ENCODE measurements around the gene EFEMP2. TPM values are rescaled to one million over a fixed set of nuclear protein-coding genes. Genes with fewer than 3 reads are reported as not detected.
A peak's percentile ranks its signal among the peaks of the same experiment; 100 is the strongest.

Gene EFEMP2
- total and polyA plus RNA-seq, 4 experiments from 2014 or later, result 0.40 to 8.3 (median 3.3) TPM

- Histone ChIP-seq H3K4me3 (ENCODE audit: low read length in 2 of 2) (no peak overlapping the region), H3K4me1 (ENCODE audit: insufficient read depth, low read length) (peaks cover 12% of the 10 kb centered on the region), H3K9me3 (ENCODE audit: control insufficient read depth in 1 of 2, low read length in 2 of 2) (no peaks in the 10 kb centered on the region), H3K36me3 (ENCODE audit: insufficient read depth, low read length) (no peaks in the 10 kb centered on the region), H3K27ac (ENCODE audit: low read depth, low read length) (no peak overlapping the region), H3K27me3 (ENCODE audit: insufficient read depth, low read length) (no peaks in the 10 kb centered on the region)
- ChIA-PET CTCF (ENCODE audit: partially characterized antibody) (interaction anchor here (1.1 kb wide), 1 partner anchor 41 kb away, joined by 3 read pairs; no protein-coding TSS in a partner anchor), POLR2A (ENCODE audit: partially characterized antibody) (no interaction called here)
- Mint-ChIP-seq H3K36me3 (no peaks in the 10 kb centered on the region), H3K4me1 (peaks cover 6 to 16% (median 10%) of the 10 kb centered on the region in 4 donors), H3K4me3 (no peak overlapping the region), H3K27ac (peak overlapping the region in 1 of 7 donors; percentile 21), H3K9me3 (no peaks in the 10 kb centered on the region), H3K27me3 (no peaks in the 10 kb centered on the region)
- intact Hi-C loops (cut with micrococcal nuclease), result no loop called here
- DNase-seq, result no peak
Measured at GRCh38 chr11:65821107-65821506, 51.5 kb downstream of the EFEMP2 start.

- CTCF ChIA-PET (ENCODE audit: partially characterized antibody), result interaction anchor here (0.6 to 7.9 kb wide), 31 partner anchors 9 to 203 kb away, joined by 3 to 107 read pairs (median 5); partner anchors contain the start of genes AP5B1, CCDC85B, KAT5 and PCNX3
- DNase-seq, result peak; percentile 86 to 93 (median 88)
- H3K4me1 Mint-ChIP-seq, result peaks cover 6 to 16% (median 10%) of the 10 kb centered on the region in 4 donors
- H3K4me1 ChIP-seq (ENCODE audit: insufficient read depth, low read length), result peaks cover 12% of the 10 kb centered on the region
- POLR2A ChIA-PET (ENCODE audit: partially characterized antibody), result interaction anchor here (0.8 to 4.5 kb wide), 8 partner anchors 15 to 192 kb away, joined by 3 to 25 read pairs (median 4); partner anchors contain the start of genes AP5B1 and KAT5
- no peaks in the 10 kb centered on the region for H3K36me3 ChIP-seq (ENCODE audit: insufficient read depth, low read length)
- H3K36me3 Mint-ChIP-seq, result no peaks in the 10 kb centered on the region
- no peaks in the 10 kb centered on the region for H3K9me3 ChIP-seq (ENCODE audit: control insufficient read depth in 1 of 2, low read length in 2 of 2)
- H3K27ac ChIP-seq (ENCODE audit: low read depth, low read length), result peak overlapping the region; percentile 53
- peak overlapping the region; percentile 73 to 92 (median 81) for H3K27ac Mint-ChIP-seq
- H3K27me3 Mint-ChIP-seq, result no peaks in the 10 kb centered on the region
- H3K9me3 Mint-ChIP-seq, result peaks cover 0 to 2% (median 0%) of the 10 kb centered on the region in 8 donors
- intact Hi-C loops (cut with micrococcal nuclease), result loop anchor here (1.0 kb wide), 6 partner anchors 38 to 204 kb away; partner anchors contain the start of gene AP5B1
- H3K27me3 ChIP-seq (ENCODE audit: insufficient read depth, low read length), result no peaks in the 10 kb centered on the region
- H3K4me3 Mint-ChIP-seq, result peak overlapping the region; percentile 73 to 85 (median 78)
- peak overlapping the region; percentile 24 to 70 for H3K4me3 ChIP-seq (ENCODE audit: low read length in 2 of 2)
Measured at GRCh38 chr11:65817835-65818680, 54.5 kb downstream of the EFEMP2 start.

DNA sequence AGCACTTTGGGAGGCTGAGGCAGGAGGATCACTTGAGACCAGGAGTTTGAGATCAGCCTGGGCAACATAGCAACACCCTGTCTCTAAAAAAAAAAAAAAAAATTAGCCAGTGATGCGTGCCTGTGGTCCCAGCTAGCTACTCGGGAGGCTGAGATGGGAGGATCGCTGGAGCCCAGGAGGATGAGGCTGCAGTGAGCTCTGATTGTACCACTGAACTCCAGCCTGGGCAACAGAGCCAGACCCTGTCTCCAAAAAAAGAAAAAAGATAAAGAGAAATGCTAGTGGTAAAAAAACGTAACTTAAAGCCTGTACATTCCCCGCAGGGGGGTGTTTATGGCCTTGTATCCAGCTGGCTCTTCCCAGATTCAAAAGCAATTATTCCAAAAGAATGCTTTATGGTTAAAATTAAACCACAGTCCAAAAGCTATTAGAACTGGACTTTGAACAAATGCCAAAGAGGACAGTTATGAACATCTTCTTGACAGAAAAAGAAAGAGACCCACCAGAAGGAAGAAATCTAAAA, 55.2 kb downstream of the EFEMP2 start:
- peak overlapping the region; percentile 73 to 85 (median 78) for H3K4me3 Mint-ChIP-seq
- H3K36me3 Mint-ChIP-seq, result no peaks in the 10 kb centered on the region
- peaks cover 0 to 2% (median 0%) of the 10 kb centered on the region in 8 donors for H3K9me3 Mint-ChIP-seq
- H3K27me3 ChIP-seq (ENCODE audit: insufficient read depth, low read length), result no peaks in the 10 kb centered on the region
- H3K27ac Mint-ChIP-seq, result peak overlapping the region; percentile 73 to 92 (median 81)
- intact Hi-C loops (cut with micrococcal nuclease), result no loop called here
- no peaks in the 10 kb centered on the region for H3K36me3 ChIP-seq (ENCODE audit: insufficient read depth, low read length)
- peaks cover 12% of the 10 kb centered on the region for H3K4me1 ChIP-seq (ENCODE audit: insufficient read depth, low read length)
- POLR2A ChIA-PET (ENCODE audit: partially characterized antibody), result interaction anchor here (0.8 to 4.5 kb wide), 8 partner anchors 16 to 191 kb away, joined by 3 to 25 read pairs (median 4); partner anchors contain the start of genes AP5B1 and KAT5
- no peaks in the 10 kb centered on the region for H3K27me3 Mint-ChIP-seq
- H3K4me3 ChIP-seq (ENCODE audit: low read length in 2 of 2), result peak overlapping the region; percentile 24 to 70
- no peak for DNase-seq
- peak overlapping the region; percentile 53 for H3K27ac ChIP-seq (ENCODE audit: low read depth, low read length)
- CTCF ChIA-PET (ENCODE audit: partially characterized antibody), result interaction anchor here (0.6 to 7.9 kb wide), 24 partner anchors 9 to 191 kb away, joined by 3 to 107 read pairs (median 6); partner anchors contain the start of genes AP5B1, CCDC85B, KAT5 and SNX32
- H3K4me1 Mint-ChIP-seq, result peaks cover 6 to 16% (median 10%) of the 10 kb centered on the region in 4 donors
- no peaks in the 10 kb centered on the region for H3K9me3 ChIP-seq (ENCODE audit: control insufficient read depth in 1 of 2, low read length in 2 of 2)

DNA sequence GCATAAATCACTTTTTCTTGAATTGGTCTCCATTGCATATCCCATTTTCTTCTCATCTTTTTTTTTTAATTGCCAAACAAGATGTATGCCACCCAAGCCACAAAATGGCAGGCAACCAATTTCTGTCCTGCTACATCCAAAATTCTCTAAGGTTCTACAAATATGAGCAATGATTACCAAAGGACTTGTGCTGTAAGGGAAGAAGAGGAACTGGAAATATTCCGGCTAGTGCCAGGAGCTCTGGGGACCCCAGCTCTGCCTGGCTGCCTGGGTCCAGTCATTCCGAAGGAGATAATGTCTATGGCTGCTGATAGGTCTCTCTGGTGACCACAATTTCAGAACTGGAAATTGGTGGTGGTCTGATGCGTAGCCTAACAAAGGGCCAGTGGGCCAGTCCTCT, 55.9 kb downstream of the EFEMP2 start:
- H3K27ac ChIP-seq (ENCODE audit: low read depth, low read length), result no peak overlapping the region
- ChIA-PET POLR2A (ENCODE audit: partially characterized antibody) (interaction anchor here (0.6 to 4.5 kb wide), 6 partner anchors 16 to 318 kb away, joined by 3 to 25 read pairs (median 6); partner anchors contain the start of genes AP5B1 and KAT5), CTCF (ENCODE audit: partially characterized antibody) (interaction anchor here (0.9 to 7.9 kb wide), 17 partner anchors 9 to 191 kb away, joined by 3 to 107 read pairs (median 9); partner anchors contain the start of genes AP5B1, KAT5 and SNX32)
- intact Hi-C loops (cut with micrococcal nuclease), result no loop called here
- Mint-ChIP-seq H3K27ac (peak overlapping the region in 3 of 7 donors; percentile 23 to 81 (median 32)), H3K27me3 (no peaks in the 10 kb centered on the region), H3K4me3 (peak overlapping the region in 5 of 8 donors; percentile 31 to 82 (median 74)), H3K36me3 (no peaks in the 10 kb centered on the region), H3K9me3 (peaks cover 0 to 2% (median 0%) of the 10 kb centered on the region in 8 donors), H3K4me1 (peaks cover 6 to 16% (median 10%) of the 10 kb centered on the region in 4 donors)
- H3K4me1 ChIP-seq (ENCODE audit: insufficient read depth, low read length), result peaks cover 12% of the 10 kb centered on the region
- no peaks in the 10 kb centered on the region for H3K36me3 ChIP-seq (ENCODE audit: insufficient read depth, low read length)
- H3K9me3 ChIP-seq (ENCODE audit: control insufficient read depth in 1 of 2, low read length in 2 of 2), result no peaks in the 10 kb centered on the region
- no peak for DNase-seq
- H3K4me3 ChIP-seq (ENCODE audit: low read length in 2 of 2), result no peak overlapping the region
- no peaks in the 10 kb centered on the region for H3K27me3 ChIP-seq (ENCODE audit: insufficient read depth, low read length)

Other genes starting within 250 kb of the EFEMP2 start
- gene SIPA1, start 234.7 kb downstream of the EFEMP2 start, total RNA-seq, result 100 to 1,000 TPM; 150 to 169 TPM
- gene SIPA1, start 234.7 kb downstream of the EFEMP2 start, polyA plus RNA-seq, result 100 to 1,000 TPM in 1 of 2 donors, 10 to 100 TPM in 1; 50.1 to 204 TPM
- gene RELA, start 209.9 kb downstream of the EFEMP2 start, total RNA-seq, result 100 to 1,000 TPM; 170 to 173 TPM
- 10 to 100 TPM; 36.5 to 74.7 TPM for gene RELA, start 209.9 kb downstream of the EFEMP2 start, polyA plus RNA-seq
- 100 to 1,000 TPM in 1 of 2 experiments, 10 to 100 TPM in 1; 93.5 to 106 TPM for gene KAT5, start 160.5 kb downstream of the EFEMP2 start, total RNA-seq
- gene KAT5, start 160.5 kb downstream of the EFEMP2 start, polyA plus RNA-seq, result 10 to 100 TPM; 45.4 to 61.5 TPM
- 10 to 100 TPM; 69.1 to 69.7 TPM for gene RNASEH2C, start 152.0 kb downstream of the EFEMP2 start, total RNA-seq
- 10 to 100 TPM; 61.4 to 74.2 TPM for gene RNASEH2C, start 152.0 kb downstream of the EFEMP2 start, polyA plus RNA-seq
- gene AP5B1, start 91.8 kb downstream of the EFEMP2 start, total RNA-seq, result 10 to 100 TPM; 25.6 to 26.9 TPM
- 10 to 100 TPM in 1 of 2 donors, 1 to 10 TPM in 1; 5.2 to 13.7 TPM for gene AP5B1, start 91.8 kb downstream of the EFEMP2 start, polyA plus RNA-seq
- gene OVOL1, start 85.7 kb downstream of the EFEMP2 start, total RNA-seq, result not detected
- not detected for gene OVOL1, start 85.7 kb downstream of the EFEMP2 start, polyA plus RNA-seq
- gene SNX32, start 38.8 kb downstream of the EFEMP2 start, total RNA-seq, result under 1 TPM; 0.42 to 0.64 TPM
- gene SNX32, start 38.8 kb downstream of the EFEMP2 start, polyA plus RNA-seq, result under 1 TPM; 0.68 to 0.93 TPM
- gene CFL1, start 14.6 kb downstream of the EFEMP2 start, total RNA-seq, result 100 to 1,000 TPM; 540 to 578 TPM
- 1,000 to 10,000 TPM; 2,794 to 2,825 TPM for gene CFL1, start 14.6 kb downstream of the EFEMP2 start, polyA plus RNA-seq
- 10 to 100 TPM; 93.6 to 95.5 TPM for gene MUS81, start 12.4 kb downstream of the EFEMP2 start, total RNA-seq
- gene MUS81, start 12.4 kb downstream of the EFEMP2 start, polyA plus RNA-seq, result 10 to 100 TPM; 24.0 to 31.1 TPM
- 10 to 100 TPM; 30.1 to 30.4 TPM for gene CTSW, start 7.0 kb upstream of the EFEMP2 start, total RNA-seq
- 100 to 1,000 TPM in 1 of 2 donors, 10 to 100 TPM in 1; 80.9 to 107 TPM for gene CTSW, start 7.0 kb upstream of the EFEMP2 start, polyA plus RNA-seq
- gene FIBP, start 15.7 kb upstream of the EFEMP2 start, total RNA-seq, result 10 to 100 TPM; 39.9 to 42.1 TPM
- 10 to 100 TPM; 79.3 to 99.0 TPM for gene FIBP, start 15.7 kb upstream of the EFEMP2 start, polyA plus RNA-seq
- 10 to 100 TPM; 22.9 to 24.9 TPM for gene CCDC85B, start 17.9 kb upstream of the EFEMP2 start, total RNA-seq
- gene CCDC85B, start 17.9 kb upstream of the EFEMP2 start, polyA plus RNA-seq, result 10 to 100 TPM; 60.0 to 68.3 TPM
- gene FOSL1, start 27.6 kb upstream of the EFEMP2 start, total RNA-seq, result under 1 TPM; 0.39 to 0.79 TPM
- gene FOSL1, start 27.6 kb upstream of the EFEMP2 start, polyA plus RNA-seq, result under 1 TPM in 1 of 2 donors, not detected in 1; 0.81 TPM
- 10 to 100 TPM; 57.1 to 59.5 TPM for gene C11orf68, start 46.3 kb upstream of the EFEMP2 start, total RNA-seq
- gene C11orf68, start 46.3 kb upstream of the EFEMP2 start, polyA plus RNA-seq, result 10 to 100 TPM; 48.0 to 81.6 TPM
- 10 to 100 TPM; 78.2 to 78.7 TPM for gene DRAP1, start 46.6 kb upstream of the EFEMP2 start, total RNA-seq
- 100 to 1,000 TPM in 1 of 2 donors, 10 to 100 TPM in 1; 90.4 to 102 TPM for gene DRAP1, start 46.6 kb upstream of the EFEMP2 start, polyA plus RNA-seq
- gene TSGA10IP, start 72.7 kb upstream of the EFEMP2 start, total RNA-seq, result not detected
- not detected for gene TSGA10IP, start 72.7 kb upstream of the EFEMP2 start, polyA plus RNA-seq
- 10 to 100 TPM; 83.9 to 90.6 TPM for gene SART1, start 88.9 kb upstream of the EFEMP2 start, total RNA-seq
- 10 to 100 TPM; 11.5 to 50.5 TPM for gene SART1, start 88.9 kb upstream of the EFEMP2 start, polyA plus RNA-seq
- gene EIF1AD, start 129.4 kb upstream of the EFEMP2 start, total RNA-seq, result 10 to 100 TPM; 60.2 to 65.4 TPM
- 10 to 100 TPM; 15.5 to 20.2 TPM for gene EIF1AD, start 129.4 kb upstream of the EFEMP2 start, polyA plus RNA-seq
- gene BANF1, start 129.7 kb upstream of the EFEMP2 start, total RNA-seq, result 10 to 100 TPM; 90.8 to 92.9 TPM
- 100 to 1,000 TPM; 159 to 163 TPM for gene BANF1, start 129.7 kb upstream of the EFEMP2 start, polyA plus RNA-seq
- not detected for gene CST6, start 139.2 kb upstream of the EFEMP2 start, total RNA-seq
- not detected for gene CST6, start 139.2 kb upstream of the EFEMP2 start, polyA plus RNA-seq
- not detected for gene CATSPER1, start 153.7 kb upstream of the EFEMP2 start, total RNA-seq
- not detected for gene CATSPER1, start 153.7 kb upstream of the EFEMP2 start, polyA plus RNA-seq
- not detected for gene GAL3ST3, start 176.4 kb upstream of the EFEMP2 start, total RNA-seq
- not detected for gene GAL3ST3, start 176.4 kb upstream of the EFEMP2 start, polyA plus RNA-seq
- gene SF3B2, start 179.6 kb upstream of the EFEMP2 start, total RNA-seq, result 100 to 1,000 TPM; 238 to 240 TPM
- 100 to 1,000 TPM in 1 of 2 donors, 10 to 100 TPM in 1; 74.4 to 128 TPM for gene SF3B2, start 179.6 kb upstream of the EFEMP2 start, polyA plus RNA-seq
- 100 to 1,000 TPM; 251 to 262 TPM for gene PACS1, start 197.5 kb upstream of the EFEMP2 start, total RNA-seq
- gene PACS1, start 197.5 kb upstream of the EFEMP2 start, polyA plus RNA-seq, result 100 to 1,000 TPM in 1 of 2 donors, 10 to 100 TPM in 1; 13.7 to 104 TPM